Left ventricle myocardium inferior (tissue), 1 donor: ENCODE results near the gene HDGFL2. TPM values are rescaled to one million over a fixed set of nuclear protein-coding genes. Genes with fewer than 3 reads are reported as not detected.
"Not testable (repeated sequence)": the region's sequence is repeated elsewhere in the genome, so short reads cannot be mapped to it uniquely, and the experiment has no call there.

ENCODE experiments used
- DNase-seq: peaks from one replicate; pipeline ENCODE4 v3.0.0-alpha.2; 2020
- H3K27ac ChIP-seq: fragments of 200-600 bp; replicated peaks from 2 replicates; pipeline ENCODE4 v1.8.0; 2021
- H3K27me3 ChIP-seq: fragments of 200-600 bp; 2 replicates; pipeline ENCODE4 v1.8.0; 2021; ENCODE audit warnings: low read depth
- H3K36me3 ChIP-seq: fragments of 200-600 bp; 2 replicates; pipeline ENCODE4 v1.8.0; 2021
- H3K4me1 ChIP-seq: fragments of 200-600 bp; 2 replicates; pipeline ENCODE4 v1.8.0; 2021
- H3K4me3 ChIP-seq: fragments of 200-600 bp; 2 replicates; pipeline ENCODE4 v1.8.0; 2021; ENCODE audit warnings: mild to moderate bottlenecking, moderate library complexity
- H3K9me3 ChIP-seq: fragments of 200-600 bp; replicated peaks from 2 replicates; pipeline ENCODE4 v1.8.0; 2021
- CTCF ChIP-seq: fragments of 200-600 bp; IDR thresholded peaks from 2 replicates; pipeline ENCODE4 v1.8.0; 2021; ENCODE audit warnings: antibody characterized with exemption, mild to moderate bottlenecking, borderline replicate concordance
- intact Hi-C: fragments of 100-400 bp; cut with micrococcal nuclease; formaldehyde crosslinking; loops from one replicate; pipeline ENCODE4 v1.11.0; 2022
- total RNA-seq: library from RNA; stranded (reverse); fragmentation: NEBNext Ultra II Directional; extraction: Animal tissue kit (Norgen Biotek cat#: 25700); gene quantifications from one replicate; pipeline ENCODE4 v1.2.1, GENCODE V29; 2021
- donor health status: DM: no; HTN: yes; CAD: no; lungs with severe emphysema.

The HDGFL2 gene
- total RNA-seq, 1 donor from 2014 or later = 22.8 TPM

GRCh38 chr19:4539693-4540581 lies 67.8 kb downstream of the HDGFL2 start, which contains the start of gene LRG1:
LRG1 (minus strand) TSS chr19:4540036; CDS start chr19:4540013, 23 bp downstream.
- H3K4me1 ChIP-seq = peaks cover 25% of the 10 kb centered on the region

GRCh38 chr19:4541114-4541805 lies 69.2 kb downstream of the HDGFL2 start:
- no peaks in the 10 kb centered on the region for H3K36me3 ChIP-seq
- TF ChIP-seq CTCF = no peak
- H3K4me3 ChIP-seq = no peak overlapping the region
- peaks cover 16% of the 10 kb centered on the region for H3K9me3 ChIP-seq
- H3K4me1 ChIP-seq = peaks cover 11% of the 10 kb centered on the region
- intact Hi-C loops = no loop called here
- no peak overlapping the region for H3K27ac ChIP-seq
- H3K27me3 ChIP-seq = peaks cover 30% of the 10 kb centered on the region
- DNase-seq = no peak

More at GRCh38 chr19:4539693-4540581, 67.8 kb downstream of the HDGFL2 start, which contains the start of gene LRG1:
- intact Hi-C loops = no loop called here
- Histone ChIP-seq H3K27ac (no peak within 1 kb of the TSS), H3K27me3 (peaks cover 39% of the 10 kb centered on the region), H3K9me3 (peaks cover 16% of the 10 kb centered on the region), H3K4me3 (no peak within 1 kb of the TSS), H3K36me3 (no peaks in the 10 kb centered on the region)
- DNase-seq = no peak
- TF ChIP-seq CTCF = no peak

GRCh38 chr19:4541806-4542145 lies 69.7 kb downstream of the HDGFL2 start:
- Histone ChIP-seq H3K9me3 (peaks cover 16% of the 10 kb centered on the region), H3K27me3 (peaks cover 25% of the 10 kb centered on the region)
- H3K4me3 ChIP-seq, intact Hi-C loops, H3K36me3 ChIP-seq, H3K4me1 ChIP-seq, H3K27ac ChIP-seq, DNase-seq: not testable (repeated sequence)

- no peak overlapping the region for H3K4me3 ChIP-seq
- intact Hi-C loops = no loop called here
- DNase-seq = no peak
- no peak overlapping the region for H3K27ac ChIP-seq
- no peak for TF ChIP-seq CTCF
- no peaks in the 10 kb centered on the region for H3K4me1 ChIP-seq
- peaks cover 16% of the 10 kb centered on the region for H3K9me3 ChIP-seq
- peaks cover 5% of the 10 kb centered on the region for H3K36me3 ChIP-seq
- H3K27me3 ChIP-seq = peaks cover 11% of the 10 kb centered on the region
Observed at GRCh38 chr19:4542896-4543841, 71.1 kb downstream of the HDGFL2 start.

GRCh38 chr19:4543842-4544647 lies 71.9 kb downstream of the HDGFL2 start:
- intact Hi-C loops = no loop called here
- H3K36me3 ChIP-seq = peaks cover 14% of the 10 kb centered on the region
- TF ChIP-seq CTCF = no peak
- no peak for DNase-seq
- H3K4me3 ChIP-seq = no peak overlapping the region
- peaks cover 16% of the 10 kb centered on the region for H3K9me3 ChIP-seq
- peaks cover 5% of the 10 kb centered on the region for H3K27me3 ChIP-seq
- H3K4me1 ChIP-seq = no peaks in the 10 kb centered on the region
- no peak overlapping the region for H3K27ac ChIP-seq
